Parathyroid adenoma (tissue), 2 donors: ENCODE results near the gene AMY2B.

Experiments
- H2AFZ ChIP-seq: fragments of 300-600 bp; sonication (generic); one replicate; pipeline ENCODE4 v1.7.0; 2017; ENCODE audit warnings: antibody characterized with exemption, mild to moderate bottlenecking
- H3K27ac ChIP-seq: fragments of 300-600 bp; sonication (generic); one replicate; pipeline ENCODE4 v1.7.0; 2017
- H3K27me3 ChIP-seq: fragments of 300-600 bp; sonication (generic); one replicate; pipeline ENCODE4 v1.7.0; 2017; ENCODE audit warnings: low read length; ENCODE audit not compliant: control insufficient read depth, insufficient read depth
- H3K36me3 ChIP-seq: fragments of 300-600 bp; sonication (generic); one replicate; pipeline ENCODE4 v1.7.0; 2017; ENCODE audit warnings: low read length; ENCODE audit not compliant: control insufficient read depth, insufficient read depth
- H3K4me1 ChIP-seq: fragments of 300-600 bp; sonication (generic); one replicate; pipeline ENCODE4 v1.7.0; 2017; ENCODE audit warnings: control low read depth
- H3K4me2 ChIP-seq: fragments of 300-600 bp; sonication (generic); one replicate; pipeline ENCODE4 v1.7.0; 2017; ENCODE audit warnings: low read length
- H3K4me3 ChIP-seq: fragments of 300-600 bp; sonication (generic); one replicate; pipeline ENCODE4 v1.7.0; 2017; ENCODE audit warnings: low read depth, low read length
- H3K79me2 ChIP-seq: fragments of 300-600 bp; sonication (generic); one replicate; pipeline ENCODE4 v1.7.0; 2017; ENCODE audit warnings: control low read depth
- H3K9ac ChIP-seq: fragments of 300-600 bp; sonication (generic); one replicate; pipeline ENCODE4 v1.7.0; 2017; ENCODE audit warnings: mild to moderate bottlenecking
- H3K9me3 ChIP-seq: fragments of 300-600 bp; sonication (generic); one replicate; pipeline ENCODE4 v1.7.0; 2017; ENCODE audit warnings: low read length; ENCODE audit not compliant: control insufficient read depth
- CTCF ChIP-seq: fragments of 300-600 bp; sonication (generic); IDR thresholded peaks from one replicate; pipeline ENCODE4 v1.7.0; 2017; ENCODE audit warnings: antibody characterized with exemption, mild to moderate bottlenecking
- donor health status: primary hyperparathyroidism.

AMY2B gene

GRCh38 chr1:103529746-103530145 is 41.6 kb upstream of the AMY2B start:
- TF ChIP-seq CTCF, result no peak
- Histone ChIP-seq H3K4me2 (no peak overlapping the region), H3K4me3 (no peak overlapping the region)

GRCh38 chr1:103538226-103538625 is 33.2 kb upstream of the AMY2B start:
- no peak for TF ChIP-seq CTCF
- Histone ChIP-seq H3K27me3 (no peaks in the 10 kb centered on the region), H3K4me1 (no peaks in the 10 kb centered on the region), H3K9ac (no peak overlapping the region), H3K27ac (no peak overlapping the region), H2AFZ (no peak overlapping the region), H3K9me3 (no peaks in the 10 kb centered on the region), H3K4me2 (no peak overlapping the region), H3K79me2 (no peaks in the 10 kb centered on the region), H3K36me3 (no peaks in the 10 kb centered on the region), H3K4me3 (no peak overlapping the region)

More at GRCh38 chr1:103529746-103530145, 41.6 kb upstream of the AMY2B start:
- H3K4me1 ChIP-seq, result peaks cover 3% of the 10 kb centered on the region
- peaks cover 6% of the 10 kb centered on the region for H3K79me2 ChIP-seq
- no peak overlapping the region for H3K27ac ChIP-seq
- H3K27me3 ChIP-seq, result no peaks in the 10 kb centered on the region
- no peak overlapping the region for H3K9ac ChIP-seq
- H2AFZ ChIP-seq, result no peak overlapping the region
- no peaks in the 10 kb centered on the region for H3K36me3 ChIP-seq
- no peaks in the 10 kb centered on the region for H3K9me3 ChIP-seq

- Histone ChIP-seq H3K4me1 (no peaks in the 10 kb centered on the region), H3K4me2 (no peak overlapping the region), H3K79me2 (no peaks in the 10 kb centered on the region), H3K9me3 (no peaks in the 10 kb centered on the region), H3K27ac (no peak overlapping the region), H3K9ac (no peak overlapping the region), H3K36me3 (peaks cover 4% of the 10 kb centered on the region), H3K27me3 (no peaks in the 10 kb centered on the region), H2AFZ (no peak overlapping the region), H3K4me3 (no peak overlapping the region)
- no peak for TF ChIP-seq CTCF
These were observed 30.0 kb upstream of the AMY2B start for GRCh38 chr1:103541431-103541830.

GRCh38 chr1:103546496-103546895 is 24.9 kb upstream of the AMY2B start:
- Histone ChIP-seq H2AFZ (no peak overlapping the region), H3K4me1 (no peaks in the 10 kb centered on the region), H3K4me3 (no peak overlapping the region), H3K36me3 (peaks cover 4% of the 10 kb centered on the region), H3K27ac (no peak overlapping the region), H3K4me2 (no peak overlapping the region), H3K27me3 (no peaks in the 10 kb centered on the region), H3K79me2 (no peaks in the 10 kb centered on the region), H3K9ac (no peak overlapping the region), H3K9me3 (no peaks in the 10 kb centered on the region)
- no peak for TF ChIP-seq CTCF

- H3K36me3 ChIP-seq, result peaks cover 4% of the 10 kb centered on the region
These were observed 23.5 kb upstream of the AMY2B start for GRCh38 chr1:103547840-103548239.

More at GRCh38 chr1:103547840-103548239, 23.5 kb upstream of the AMY2B start:
- H3K9me3 ChIP-seq, result no peaks in the 10 kb centered on the region
- no peak for TF ChIP-seq CTCF
- no peak overlapping the region for H3K27ac ChIP-seq
- H3K27me3 ChIP-seq, result no peaks in the 10 kb centered on the region
- H3K4me2 ChIP-seq, result no peak overlapping the region
- no peaks in the 10 kb centered on the region for H3K4me1 ChIP-seq
- no peak overlapping the region for H3K9ac ChIP-seq
- H2AFZ ChIP-seq, result no peak overlapping the region
- H3K4me3 ChIP-seq, result no peak overlapping the region
- no peaks in the 10 kb centered on the region for H3K79me2 ChIP-seq
